Measurements from ENCODE around the gene MYL3.

DNA sequence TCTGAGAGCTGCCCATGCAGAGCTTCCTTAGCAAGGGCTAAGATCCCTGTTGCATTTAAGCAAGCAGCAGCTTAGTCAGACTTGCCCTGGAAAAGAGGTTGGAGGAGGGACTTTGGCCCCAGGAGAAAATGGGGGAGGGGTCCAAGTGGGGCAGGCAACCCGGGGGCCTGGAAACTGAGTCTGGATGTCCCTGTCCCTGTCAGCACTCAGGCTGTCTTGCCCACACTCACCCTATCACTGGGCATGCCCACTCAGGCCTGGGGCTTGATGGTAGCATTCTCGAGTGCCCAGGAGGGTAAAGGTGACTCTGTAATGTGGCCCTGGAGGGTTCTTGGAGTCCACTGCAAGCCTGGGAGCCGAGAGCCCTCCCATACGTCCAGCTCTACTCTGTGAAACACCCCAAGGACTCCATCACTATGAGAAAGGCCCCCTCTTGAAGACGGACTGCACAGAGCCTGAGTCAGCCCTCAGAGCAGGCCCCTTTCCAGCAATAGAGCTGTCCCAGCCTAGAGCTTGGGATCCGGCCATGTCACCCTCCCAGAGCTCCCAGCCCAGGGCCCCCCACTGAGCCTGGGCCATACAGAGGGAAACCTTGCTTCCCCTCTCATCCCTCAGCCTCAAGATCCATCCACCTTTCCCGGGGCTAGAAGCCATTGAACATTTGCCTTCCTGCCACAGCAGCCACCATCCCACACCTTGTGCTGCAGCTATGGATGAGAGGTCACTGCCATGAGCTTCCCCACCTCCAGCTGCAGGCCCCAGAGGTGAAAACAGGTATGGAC is 13.4 kb downstream of the MYL3 start:
- TF ChIP-seq, protein P1, sequence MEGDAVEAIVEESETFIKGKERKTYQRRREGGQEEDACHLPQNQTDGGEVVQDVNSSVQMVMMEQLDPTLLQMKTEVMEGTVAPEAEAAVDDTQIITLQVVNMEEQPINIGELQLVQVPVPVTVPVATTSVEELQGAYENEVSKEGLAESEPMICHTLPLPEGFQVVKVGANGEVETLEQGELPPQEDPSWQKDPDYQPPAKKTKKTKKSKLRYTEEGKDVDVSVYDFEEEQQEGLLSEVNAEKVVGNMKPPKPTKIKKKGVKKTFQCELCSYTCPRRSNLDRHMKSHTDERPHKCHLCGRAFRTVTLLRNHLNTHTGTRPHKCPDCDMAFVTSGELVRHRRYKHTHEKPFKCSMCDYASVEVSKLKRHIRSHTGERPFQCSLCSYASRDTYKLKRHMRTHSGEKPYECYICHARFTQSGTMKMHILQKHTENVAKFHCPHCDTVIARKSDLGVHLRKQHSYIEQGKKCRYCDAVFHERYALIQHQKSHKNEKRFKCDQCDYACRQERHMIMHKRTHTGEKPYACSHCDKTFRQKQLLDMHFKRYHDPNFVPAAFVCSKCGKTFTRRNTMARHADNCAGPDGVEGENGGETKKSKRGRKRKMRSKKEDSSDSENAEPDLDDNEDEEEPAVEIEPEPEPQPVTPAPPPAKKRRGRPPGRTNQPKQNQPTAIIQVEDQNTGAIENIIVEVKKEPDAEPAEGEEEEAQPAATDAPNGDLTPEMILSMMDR (IDR thresholded peaks at IDR 0.05): no peak
- TF ChIP-seq POLR2A (IDR thresholded peaks at IDR 0.05): no peak
